GM23338 (cell line): Measurements from ENCODE around the gene GPHN. TPM values are rescaled to one million over a fixed set of nuclear protein-coding genes. Genes with fewer than 3 reads are reported as not detected.

Experiments used
- ATAC-seq: fragments of 200-7000 bp; cut with Tn5 transposase; 3 replicates; pipeline ENCODE4 v1.9.1; 2020
- DNase-seq: peaks from one replicate; pipeline ENCODE4 v3.0.0-alpha.2; 2015; ENCODE audit warnings: low spot score
- H2AFZ ChIP-seq: fragments of 200-600 bp; sonication (generic); 2 replicates; pipeline ENCODE4 v1.8.0; 2016; ENCODE audit warnings: antibody characterized with exemption, mild to moderate bottlenecking, moderate library complexity
- H3F3A ChIP-seq: fragments of 200-600 bp; sonication (generic); replicated peaks from 2 replicates; pipeline ENCODE4 v1.8.0; 2017; ENCODE audit warnings: antibody characterized with exemption, mixed run types, low read depth
- H3K27ac ChIP-seq: fragments of 200-600 bp; sonication (generic); 2 replicates; pipeline ENCODE4 v1.6.1; 2016; ENCODE audit warnings: low read depth
- H3K27me3 ChIP-seq: fragments of 200-600 bp; sonication (generic); 2 replicates; pipeline ENCODE4 v1.8.0; 2016; ENCODE audit warnings: mild to moderate bottlenecking, mixed run types, moderate library complexity; ENCODE audit not compliant: insufficient read depth
- H3K36me3 ChIP-seq: fragments of 200-600 bp; sonication (generic); 2 replicates; pipeline ENCODE4 v1.8.0; 2016; ENCODE audit warnings: mild to moderate bottlenecking; ENCODE audit not compliant: insufficient read depth
- H3K4me1 ChIP-seq: fragments of 200-600 bp; sonication (generic); 2 replicates; pipeline ENCODE4 v1.8.0; 2016; ENCODE audit warnings: mild to moderate bottlenecking, moderate library complexity; ENCODE audit not compliant: insufficient read depth
- H3K4me2 ChIP-seq: fragments of 200-600 bp; sonication (generic); 2 replicates; pipeline ENCODE4 v1.7.1; 2017; ENCODE audit warnings: mixed run types
- H3K4me3 ChIP-seq: fragments of 200-600 bp; sonication (generic); 2 replicates; pipeline ENCODE4 v1.6.1; 2016; ENCODE audit warnings: mixed run types
- H3K79me2 ChIP-seq: fragments of 200-600 bp; sonication (generic); replicated peaks from 2 replicates; pipeline ENCODE4 v1.8.0; 2017; ENCODE audit warnings: mild to moderate bottlenecking; ENCODE audit not compliant: insufficient read depth
- H3K9me2 ChIP-seq: fragments of 200-600 bp; sonication (generic); 2 replicates; pipeline ENCODE4 v1.8.0; 2017; ENCODE audit not compliant: insufficient read depth
- H4K20me1 ChIP-seq: fragments of 200-600 bp; sonication (generic); replicated peaks from 2 replicates; pipeline ENCODE4 v1.8.0; 2017; ENCODE audit warnings: mild to moderate bottlenecking; ENCODE audit not compliant: insufficient read depth
- H3K27ac Mint-ChIP-seq: 2 replicates; pipeline ENCODE4 v1.8.0; 2020; ENCODE audit warnings: inconsistent platforms, mild to moderate bottlenecking, moderate library complexity, mixed read lengths
- H3K27me3 Mint-ChIP-seq: 3 replicates; pipeline ENCODE4 v1.8.0; 2022; ENCODE audit warnings: low read depth, mild to moderate bottlenecking, moderate library complexity, mixed read lengths, inconsistent platforms; ENCODE audit not compliant: insufficient read depth, poor library complexity
- H3K36me3 Mint-ChIP-seq: 3 replicates; pipeline ENCODE4 v1.8.0; 2021; ENCODE audit warnings: low read depth, mild to moderate bottlenecking, inconsistent platforms, moderate library complexity, mixed read lengths
- H3K4me1 Mint-ChIP-seq: 3 replicates; pipeline ENCODE4 v1.8.0; 2020; ENCODE audit warnings: mild to moderate bottlenecking, inconsistent platforms, mixed read lengths
- H3K4me3 Mint-ChIP-seq: 3 replicates; pipeline ENCODE4 v1.8.0; 2021; ENCODE audit warnings: moderate library complexity, mild to moderate bottlenecking, inconsistent platforms, mixed read lengths
- H3K9me3 Mint-ChIP-seq: 3 replicates; pipeline ENCODE4 v1.8.0; 2020; ENCODE audit warnings: moderate library complexity, mild to moderate bottlenecking, inconsistent platforms, mixed read lengths
- CREB1 ChIP-seq: fragments of 250-450 bp; sonication (Bioruptor Pico); IDR thresholded peaks from 2 replicates; pipeline ENCODE4 v1.5.0; 2020; ENCODE audit warnings: low read depth, mild to moderate bottlenecking, moderate library complexity
- CTCF ChIP-seq, 2 experiments: fragments of 200-600 bp in 1 of 2; sonication (generic) in 1 of 2; conservative IDR thresholded peaks; 2 replicates each; pipeline versions ENCODE4 v1.5.1 to v1.6.1; 2016 to 2017; ENCODE audit warnings: antibody characterized with exemption in 2 of 2, low read depth in 2 of 2, mild to moderate bottlenecking in 2 of 2, moderate library complexity in 1 of 2
- ETS1 ChIP-seq: IDR thresholded peaks from 2 replicates; pipeline ENCODE4 v1.6.1; 2016; ENCODE audit warnings: antibody characterized with exemption
- EZH2 ChIP-seq: fragments of 200-600 bp; sonication (generic); IDR thresholded peaks from one replicate; pipeline ENCODE4 v1.8.0; 2017; ENCODE audit warnings: antibody characterized with exemption, mild to moderate bottlenecking, low read depth; ENCODE audit not compliant: unreplicated experiment
- EZH2phosphoT487 ChIP-seq: fragments of 200-600 bp; sonication (generic); IDR thresholded peaks from one replicate; pipeline ENCODE4 v1.8.1; 2018; ENCODE audit warnings: antibody characterized with exemption; ENCODE audit not compliant: unreplicated experiment
- JUNB ChIP-seq: IDR thresholded peaks from one replicate; pipeline ENCODE4 v1.6.1; 2016; ENCODE audit warnings: antibody characterized with exemption; ENCODE audit not compliant: unreplicated experiment
- NANOG ChIP-seq: IDR thresholded peaks from 2 replicates; pipeline ENCODE4 v1.6.1; 2016; ENCODE audit warnings: antibody characterized with exemption, borderline replicate concordance
- POLR2AphosphoS5 ChIP-seq: IDR thresholded peaks from 2 replicates; pipeline ENCODE4 v1.6.1; 2016; ENCODE audit warnings: antibody characterized with exemption, low read depth
- REST ChIP-seq: IDR thresholded peaks from one replicate; pipeline ENCODE4 v1.6.1; 2018; ENCODE audit warnings: antibody characterized with exemption; ENCODE audit not compliant: unreplicated experiment
- STAT1 ChIP-seq: IDR thresholded peaks from one replicate; pipeline ENCODE4 v1.6.1; 2016; ENCODE audit warnings: antibody characterized with exemption; ENCODE audit not compliant: unreplicated experiment
- ZNF114 ChIP-seq: fragments of 250-450 bp; sonication (Bioruptor Pico); IDR thresholded peaks from 2 replicates; pipeline ENCODE4 v1.5.0; 2020; ENCODE audit warnings: mild to moderate bottlenecking, moderate library complexity
- ZNF331 ChIP-seq: fragments of 250-450 bp; sonication (Bioruptor Pico); IDR thresholded peaks from 2 replicates; pipeline ENCODE4 v1.5.0; 2020; ENCODE audit warnings: low read depth, mild to moderate bottlenecking, moderate library complexity
- ZNF462 ChIP-seq: fragments of 250-450 bp; sonication (Bioruptor Pico); IDR thresholded peaks from 2 replicates; pipeline ENCODE4 v1.5.0; 2020; ENCODE audit warnings: mild to moderate bottlenecking, moderate library complexity
- polyA plus RNA-seq: library from polyadenylated mRNA; unstranded; fragments of >200 nt; fragmentation: Nextera tagmentation; extraction: Ambion mirVana; gene quantifications from 2 replicates; pipeline ENCODE4 v1.2.1, GENCODE V29; 2016
- total RNA-seq: library from RNA; depleted of rRNA; stranded (reverse); fragments of >200 nt; shearing (Covaris generic); gene quantifications from 2 replicates; pipeline ENCODE4 v1.2.3, GENCODE V29; 2014

GPHN gene
- total and polyA plus RNA-seq, 2 experiments from 2014 or later: 17.6 to 20.6 TPM

- Histone ChIP-seq H3K4me2 (no peak overlapping the region), H3K9me2 (no peaks in the 10 kb centered on the region), H3K27ac (no peak overlapping the region), H3F3A (no peaks in the 10 kb centered on the region), H3K27me3 (no peaks in the 10 kb centered on the region), H4K20me1 (no peaks in the 10 kb centered on the region), H3K4me1 (no peaks in the 10 kb centered on the region), H2AFZ (no peak overlapping the region), H3K79me2 (no peaks in the 10 kb centered on the region), H3K4me3 (no peak overlapping the region), H3K36me3 (no peaks in the 10 kb centered on the region)
- no peaks in the 10 kb centered on the region for H3K36me3 Mint-ChIP-seq
- H3K27me3 Mint-ChIP-seq: no peaks in the 10 kb centered on the region
- TF ChIP-seq STAT1: no peak
- no peak for TF ChIP-seq CREB1 (CRISPR knock-in tag)
- TF ChIP-seq ZNF114: no peak
- TF ChIP-seq EZH2phosphoT487: no peak
- no peak for TF ChIP-seq ETS1
- TF ChIP-seq REST: no peak
- no peak for TF ChIP-seq ZNF331 (CRISPR knock-in tag)
- no peak for TF ChIP-seq EZH2
- TF ChIP-seq POLR2AphosphoS5: no peak
- no peak for TF ChIP-seq NANOG
- no peak for TF ChIP-seq JUNB
- no peak for TF ChIP-seq CTCF (conservative IDR thresholded peaks at IDR 0.05; ENCODE audit: low read depth in 2 of 2)
- no peak for TF ChIP-seq ZNF462 (CRISPR knock-in tag)
- no peaks in the 10 kb centered on the region for H3K4me1 Mint-ChIP-seq
- no peak for DNase-seq
- H3K4me3 Mint-ChIP-seq: no peak overlapping the region
- no peak overlapping the region for H3K27ac Mint-ChIP-seq
- no peaks in the 10 kb centered on the region for H3K9me3 Mint-ChIP-seq
- ATAC-seq: no peak
Observed at GRCh38 chr14:66482873-66483272, 25.1 kb upstream of the GPHN start.
